Activated CD4-positive, alpha-beta memory T cell treated with anti-CD3 and anti-CD28 coated beads, Interleukin-2, amount 10 ng/mL, durations not matched to agents 7 days and 5 days (primary cell): ENCODE results near the gene ACOT7. TPM values are rescaled to one million over a fixed set of nuclear protein-coding genes. Genes with fewer than 3 reads are reported as not detected.

Experiments used
- CTCF ChIA-PET: fragments of 350-600 bp; sonication (Branson Sonifier 250); formaldehyde crosslinking; loops from one replicate; lab custom pipeline; 2021; ENCODE audit warnings: antibody characterized with exemption, inconsistent platforms; lab: Charles Lee
- POLR2A ChIA-PET: fragments of 350-600 bp; sonication (Branson Sonifier 250); formaldehyde crosslinking; loops from one replicate; lab custom pipeline; 2021; ENCODE audit warnings: antibody characterized with exemption; lab: Charles Lee
- DNase-seq: peaks from one replicate; pipeline ENCODE4 v3.0.0-alpha.2; 2020
- H3K27ac Mint-ChIP-seq: one replicate; pipeline ENCODE4 v1.8.0; 2021; ENCODE audit warnings: mild to moderate bottlenecking, mixed read lengths
- H3K27me3 Mint-ChIP-seq: one replicate; pipeline ENCODE4 v1.8.0; 2021; ENCODE audit warnings: mixed read lengths
- H3K36me3 Mint-ChIP-seq: one replicate; pipeline ENCODE4 v1.8.0; 2021; ENCODE audit warnings: low read depth, mixed read lengths
- H3K4me1 Mint-ChIP-seq: one replicate; pipeline ENCODE4 v1.8.0; 2021; ENCODE audit warnings: mixed read lengths
- H3K4me3 Mint-ChIP-seq: one replicate; pipeline ENCODE4 v1.8.0; 2021; ENCODE audit warnings: mild to moderate bottlenecking, mixed read lengths
- H3K9me3 Mint-ChIP-seq: one replicate; pipeline ENCODE4 v1.8.0; 2021; ENCODE audit warnings: mixed read lengths
- total RNA-seq, 2 experiments: library from RNA; stranded (reverse); gene quantifications; one replicate each; pipeline ENCODE4 v1.2.3, GENCODE V29; 2021

The ACOT7 gene
- total RNA-seq, 2 experiments from 2014 or later = 56.8 to 58.6 TPM

DNA sequence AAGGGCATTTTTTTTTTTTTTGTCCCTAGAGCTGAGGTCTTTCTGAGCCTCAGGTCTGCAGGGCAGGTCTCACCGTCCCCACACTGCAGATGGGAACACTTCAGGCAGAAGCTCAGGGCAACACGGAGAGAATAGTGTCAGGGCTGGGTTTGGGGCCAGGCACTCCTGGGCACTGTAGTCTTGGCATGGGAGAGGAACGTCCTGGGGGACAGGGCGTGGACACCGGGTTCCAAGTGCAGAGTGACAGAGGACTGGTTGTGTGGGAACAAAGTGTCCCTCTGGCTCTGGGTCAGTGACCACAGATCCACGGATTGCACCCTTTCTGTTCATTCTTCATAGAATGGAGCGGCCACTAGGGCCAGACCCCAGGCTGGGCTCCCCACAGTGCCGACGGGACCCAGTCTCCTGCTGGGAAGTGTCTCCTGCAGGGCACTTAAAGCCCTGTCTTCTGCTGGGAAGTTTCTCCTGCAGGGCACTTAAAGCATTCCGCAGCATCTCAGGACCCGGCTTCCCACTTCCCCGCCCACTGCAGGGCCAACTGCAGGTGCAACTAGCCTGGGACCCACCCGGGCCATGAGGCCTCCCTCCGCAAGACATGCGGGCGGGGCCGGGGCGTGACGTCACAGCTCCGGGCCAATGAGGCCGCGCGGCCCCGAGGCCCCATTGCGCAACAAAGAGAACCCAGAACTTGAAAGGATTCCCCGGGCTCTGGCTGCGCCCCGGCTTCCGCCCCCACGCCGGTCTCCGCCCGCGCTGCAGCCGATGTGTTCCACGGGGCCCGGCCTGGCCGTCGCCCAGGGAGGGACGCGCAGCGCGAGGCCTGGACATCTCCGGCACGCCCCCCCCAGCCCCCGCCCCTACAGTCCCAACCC lies 133.8 kb downstream of the ACOT7 start:
- peak; percentile 85 for DNase-seq
- H3K27me3 Mint-ChIP-seq = peaks cover 14% of the 10 kb centered on the region
- peaks cover 34% of the 10 kb centered on the region for H3K4me1 Mint-ChIP-seq
- POLR2A ChIA-PET = interaction anchor here (1.0 to 1.7 kb wide), 2 partner anchors 13 to 24 kb away, joined by 3 to 5 read pairs; partner anchors contain the start of gene ICMT
- no peaks in the 10 kb centered on the region for H3K9me3 Mint-ChIP-seq
- H3K36me3 Mint-ChIP-seq = no peaks in the 10 kb centered on the region
- no peak overlapping the region for H3K27ac Mint-ChIP-seq
- H3K4me3 Mint-ChIP-seq = peak overlapping the region; percentile 50
- CTCF ChIA-PET = interaction anchor here (4.0 kb wide), 1 partner anchor 13 kb away, joined by 18 read pairs; no protein-coding TSS in a partner anchor

DNA sequence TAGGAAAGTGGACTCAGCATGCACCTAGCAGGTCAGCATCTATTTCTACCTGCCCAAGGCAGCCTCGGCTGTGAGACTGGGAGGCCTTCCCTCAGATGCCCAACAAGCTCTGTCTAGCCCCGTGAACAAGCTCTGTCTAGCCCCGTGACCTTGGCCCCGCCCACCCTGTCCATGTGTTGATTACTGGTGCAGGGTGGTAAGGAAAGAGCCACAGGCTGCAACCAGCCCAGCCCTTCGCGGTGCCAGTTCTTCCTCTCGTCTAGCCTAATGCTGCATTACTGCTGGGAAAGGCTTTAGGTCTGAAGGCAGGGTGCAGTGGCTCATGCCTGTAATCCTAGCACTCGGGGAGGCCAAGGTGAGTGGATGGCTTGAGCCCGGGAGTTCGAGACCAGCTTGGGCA lies 134.9 kb downstream of the ACOT7 start:
- H3K4me1 Mint-ChIP-seq = peaks cover 27% of the 10 kb centered on the region
- H3K27me3 Mint-ChIP-seq = peaks cover 17% of the 10 kb centered on the region
- no peak overlapping the region for H3K4me3 Mint-ChIP-seq
- DNase-seq = no peak
- H3K9me3 Mint-ChIP-seq = no peaks in the 10 kb centered on the region
- no peaks in the 10 kb centered on the region for H3K36me3 Mint-ChIP-seq
- H3K27ac Mint-ChIP-seq = no peak overlapping the region
- CTCF ChIA-PET = interaction anchor here (4.0 kb wide), 1 partner anchor 12 kb away, joined by 18 read pairs; no protein-coding TSS in a partner anchor
- POLR2A ChIA-PET = interaction anchor here (0.5 to 1.7 kb wide), 2 partner anchors 12 to 746 kb away, joined by 3 to 5 read pairs; no protein-coding TSS in a partner anchor

DNA sequence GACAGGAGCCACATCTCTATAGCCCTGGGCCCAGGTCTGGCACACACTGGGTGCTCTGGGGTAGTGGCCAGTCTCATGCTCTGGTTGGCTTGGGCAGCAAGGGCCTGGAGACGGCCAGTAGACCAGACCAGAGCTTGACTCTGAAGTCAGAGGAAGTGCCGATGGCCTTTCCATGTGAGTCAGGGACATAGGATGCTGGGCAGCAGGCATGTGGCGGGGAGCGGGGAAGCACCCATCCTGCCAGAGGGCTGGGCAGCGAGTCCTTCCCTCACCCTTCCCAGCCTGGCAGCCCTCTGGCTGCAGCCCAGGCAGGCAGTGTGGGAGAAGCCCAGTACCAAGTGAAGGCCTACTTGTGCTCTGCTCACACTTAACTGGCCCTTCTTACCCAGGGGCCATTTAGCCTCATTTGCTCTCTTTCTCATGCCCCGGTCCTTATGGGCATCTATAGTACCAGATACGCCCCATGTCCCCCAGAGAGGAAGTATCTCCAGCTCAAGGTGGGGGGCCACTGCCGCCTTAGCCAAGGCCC lies 136.0 kb downstream of the ACOT7 start:
- Mint-ChIP-seq H3K4me3 (no peak overlapping the region), H3K4me1 (peaks cover 19% of the 10 kb centered on the region), H3K27me3 (peaks cover 19% of the 10 kb centered on the region), H3K36me3 (no peaks in the 10 kb centered on the region), H3K9me3 (no peaks in the 10 kb centered on the region), H3K27ac (no peak overlapping the region)
- POLR2A ChIA-PET = no interaction called here
- DNase-seq = no peak
- CTCF ChIA-PET = interaction anchor here (4.0 kb wide), 1 partner anchor 11 kb away, joined by 18 read pairs; no protein-coding TSS in a partner anchor

DNA sequence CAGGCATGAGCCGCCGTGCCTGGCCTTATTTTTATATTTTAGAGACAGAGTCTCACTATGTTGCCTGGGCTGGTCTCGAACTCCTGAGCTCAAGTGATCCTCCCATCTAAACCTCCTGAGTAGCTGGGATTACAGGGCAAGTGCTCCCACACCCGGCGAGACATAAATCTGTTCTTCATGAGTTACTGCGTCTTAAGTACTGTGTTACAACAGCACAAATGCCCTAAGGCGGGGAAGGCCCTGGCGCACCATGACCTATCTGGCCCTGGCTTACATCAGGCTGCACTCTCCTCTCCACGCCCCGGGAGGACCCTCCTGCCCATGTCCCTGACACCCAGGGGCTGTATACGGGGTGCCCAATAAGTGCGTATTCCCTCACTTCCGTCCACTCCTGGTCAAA lies 136.9 kb downstream of the ACOT7 start:
- H3K4me1 Mint-ChIP-seq = peaks cover 13% of the 10 kb centered on the region
- CTCF ChIA-PET = no interaction called here

DNA sequence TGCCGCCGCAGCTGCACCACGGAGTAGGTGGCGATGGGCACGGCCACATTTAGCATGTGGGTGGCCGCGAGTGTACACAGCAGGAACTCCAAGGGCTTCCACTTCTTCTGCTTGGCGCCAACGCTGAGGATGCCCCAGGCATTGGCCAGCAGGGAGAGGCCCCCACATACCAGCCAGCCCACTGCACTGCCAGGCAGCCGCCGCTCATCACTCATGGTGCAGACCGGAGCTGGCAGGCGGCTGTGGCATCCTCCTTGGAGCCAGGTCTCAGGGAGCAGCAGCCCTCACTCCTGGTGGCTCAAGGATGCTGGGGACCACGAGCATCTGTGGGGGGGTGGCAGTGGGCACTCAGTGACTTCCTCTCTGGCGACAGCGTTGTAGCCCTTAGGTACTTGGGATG lies 138.9 kb downstream of the ACOT7 start:
- Mint-ChIP-seq H3K27ac (no peak overlapping the region), H3K4me3 (no peak overlapping the region), H3K9me3 (no peaks in the 10 kb centered on the region), H3K27me3 (peaks cover 33% of the 10 kb centered on the region), H3K4me1 (peaks cover 13% of the 10 kb centered on the region), H3K36me3 (no peaks in the 10 kb centered on the region)
- ChIA-PET CTCF (no interaction called here), POLR2A (no interaction called here)
- DNase-seq = no peak

More for the DNA sequence above, 136.9 kb downstream of the ACOT7 start:
- no peak overlapping the region for H3K4me3 Mint-ChIP-seq
- H3K27ac Mint-ChIP-seq = no peak overlapping the region
- no peaks in the 10 kb centered on the region for H3K36me3 Mint-ChIP-seq
- peaks cover 21% of the 10 kb centered on the region for H3K27me3 Mint-ChIP-seq
- POLR2A ChIA-PET = no interaction called here
- DNase-seq = no peak
- no peaks in the 10 kb centered on the region for H3K9me3 Mint-ChIP-seq

DNA sequence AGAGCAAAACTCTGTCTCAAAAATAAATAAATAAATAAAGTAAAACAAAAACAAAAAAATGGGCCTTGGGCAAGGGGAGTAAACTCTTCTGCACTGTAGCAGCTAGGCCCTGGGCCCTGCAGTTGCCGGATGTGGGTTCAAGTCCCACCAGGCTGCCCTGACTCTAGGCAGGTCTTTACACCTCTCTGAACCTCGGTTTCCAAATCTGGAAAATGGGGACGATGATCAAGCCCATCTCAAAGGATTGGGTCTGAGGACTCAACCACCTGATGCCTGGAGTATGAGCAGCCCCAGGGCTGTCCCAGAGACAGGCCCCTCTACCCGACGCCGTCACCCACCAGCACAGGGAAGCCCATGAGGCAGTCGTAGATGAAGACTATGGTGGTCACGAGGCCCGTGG lies 140.2 kb downstream of the ACOT7 start:
- Mint-ChIP-seq H3K27ac (no peak overlapping the region), H3K9me3 (no peaks in the 10 kb centered on the region), H3K4me1 (peaks cover 4% of the 10 kb centered on the region), H3K27me3 (peaks cover 30% of the 10 kb centered on the region), H3K4me3 (no peak overlapping the region), H3K36me3 (no peaks in the 10 kb centered on the region)
- DNase-seq = no peak
- ChIA-PET POLR2A (no interaction called here), CTCF (no interaction called here)

DNA sequence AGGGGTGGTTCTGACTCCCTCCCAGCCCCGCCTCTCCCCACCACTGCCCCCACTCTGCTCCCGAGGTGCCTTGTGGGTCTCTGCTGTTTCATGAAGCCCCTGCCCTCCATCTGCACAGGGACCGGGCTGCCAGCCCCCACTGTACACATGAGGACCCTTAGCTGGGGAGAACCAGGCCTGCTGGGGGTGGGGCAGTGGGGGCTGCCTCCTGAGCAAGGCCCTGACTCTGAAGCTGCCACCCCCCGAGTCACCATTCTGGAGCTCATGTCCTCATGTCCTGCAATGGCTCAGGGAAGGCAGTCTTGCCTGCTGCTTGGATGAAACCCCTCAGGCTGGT lies 141.2 kb downstream of the ACOT7 start:
- H3K27me3 Mint-ChIP-seq = peaks cover 38% of the 10 kb centered on the region
- no peaks in the 10 kb centered on the region for H3K36me3 Mint-ChIP-seq
- no peaks in the 10 kb centered on the region for H3K9me3 Mint-ChIP-seq
- DNase-seq = no peak
- CTCF ChIA-PET = interaction anchor here (1.4 kb wide), 1 partner anchor 185 kb away, joined by 4 read pairs; no protein-coding TSS in a partner anchor
- H3K4me1 Mint-ChIP-seq = peaks cover 4% of the 10 kb centered on the region
- POLR2A ChIA-PET = no interaction called here
- no peak overlapping the region for H3K27ac Mint-ChIP-seq
- H3K4me3 Mint-ChIP-seq = no peak overlapping the region

DNA sequence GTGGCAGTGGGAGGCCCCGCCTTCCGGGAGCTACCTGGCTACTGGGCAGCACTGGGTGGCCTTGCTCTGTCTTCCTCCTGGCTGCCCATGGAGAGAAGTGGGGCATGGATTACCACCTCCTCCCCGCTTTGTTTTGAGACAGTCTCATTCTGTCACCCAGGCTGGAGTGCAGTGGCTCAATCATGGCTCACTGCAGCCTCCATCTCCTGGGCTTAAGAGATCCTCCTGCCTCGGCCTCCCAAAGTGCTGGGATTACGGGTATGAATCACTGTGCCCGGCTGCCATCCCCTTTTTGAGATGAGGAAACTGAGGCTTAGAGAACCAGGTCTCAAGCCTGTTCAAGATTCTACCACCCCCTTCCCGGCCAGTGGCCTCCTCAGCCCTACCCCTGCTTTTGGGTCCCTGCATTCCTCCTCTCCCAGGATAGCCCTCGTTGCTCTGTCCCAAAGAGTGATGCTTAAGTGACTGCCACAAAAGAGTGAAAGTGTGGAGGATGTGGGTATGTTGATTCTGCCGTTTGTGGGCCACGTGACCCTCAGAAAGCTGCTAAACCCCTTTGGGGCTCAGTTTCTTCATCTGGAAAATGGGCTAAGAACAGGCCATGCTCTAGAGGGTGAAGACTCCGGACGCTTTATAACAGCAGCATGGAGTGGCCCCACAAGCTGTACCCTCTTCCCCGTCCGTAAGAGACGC lies 141.7 kb downstream of the ACOT7 start:
- no peaks in the 10 kb centered on the region for H3K9me3 Mint-ChIP-seq
- DNase-seq = no peak
- ChIA-PET CTCF (interaction anchor here (1.4 kb wide), 1 partner anchor 186 kb away, joined by 4 read pairs; no protein-coding TSS in a partner anchor), POLR2A (no interaction called here)
- no peaks in the 10 kb centered on the region for H3K36me3 Mint-ChIP-seq
- H3K27me3 Mint-ChIP-seq = peaks cover 42% of the 10 kb centered on the region
- H3K4me1 Mint-ChIP-seq = peaks cover 6% of the 10 kb centered on the region
- H3K27ac Mint-ChIP-seq = no peak overlapping the region
- no peak overlapping the region for H3K4me3 Mint-ChIP-seq

DNA sequence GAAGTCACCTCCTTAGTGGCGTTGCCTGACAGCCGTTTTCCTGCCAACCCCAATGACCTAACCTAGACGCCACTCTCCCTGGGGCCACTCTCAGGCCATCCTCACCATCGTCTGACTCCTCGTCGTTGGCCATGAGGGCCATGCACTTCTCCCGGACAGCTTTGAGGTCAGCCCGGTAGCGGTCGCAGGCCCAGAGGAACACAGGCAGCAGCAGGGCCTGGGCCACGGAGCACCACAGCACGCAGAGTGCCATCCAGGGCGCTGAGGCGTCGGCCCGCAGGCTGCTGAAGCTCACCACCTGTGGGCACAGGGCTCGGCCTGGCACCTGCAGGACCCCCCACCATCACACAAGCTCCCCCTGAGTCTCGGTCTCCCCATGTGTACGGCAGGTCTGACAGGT lies 142.3 kb downstream of the ACOT7 start:
- peaks cover 12% of the 10 kb centered on the region for H3K4me1 Mint-ChIP-seq
- DNase-seq = no peak
- H3K4me3 Mint-ChIP-seq = no peak overlapping the region
- no peak overlapping the region for H3K27ac Mint-ChIP-seq
- no peaks in the 10 kb centered on the region for H3K9me3 Mint-ChIP-seq
- POLR2A ChIA-PET = no interaction called here
- H3K27me3 Mint-ChIP-seq = peaks cover 47% of the 10 kb centered on the region
- CTCF ChIA-PET = interaction anchor here (1.6 kb wide), 1 partner anchor 12 kb away, joined by 4 read pairs; no protein-coding TSS in a partner anchor
- no peaks in the 10 kb centered on the region for H3K36me3 Mint-ChIP-seq

DNA sequence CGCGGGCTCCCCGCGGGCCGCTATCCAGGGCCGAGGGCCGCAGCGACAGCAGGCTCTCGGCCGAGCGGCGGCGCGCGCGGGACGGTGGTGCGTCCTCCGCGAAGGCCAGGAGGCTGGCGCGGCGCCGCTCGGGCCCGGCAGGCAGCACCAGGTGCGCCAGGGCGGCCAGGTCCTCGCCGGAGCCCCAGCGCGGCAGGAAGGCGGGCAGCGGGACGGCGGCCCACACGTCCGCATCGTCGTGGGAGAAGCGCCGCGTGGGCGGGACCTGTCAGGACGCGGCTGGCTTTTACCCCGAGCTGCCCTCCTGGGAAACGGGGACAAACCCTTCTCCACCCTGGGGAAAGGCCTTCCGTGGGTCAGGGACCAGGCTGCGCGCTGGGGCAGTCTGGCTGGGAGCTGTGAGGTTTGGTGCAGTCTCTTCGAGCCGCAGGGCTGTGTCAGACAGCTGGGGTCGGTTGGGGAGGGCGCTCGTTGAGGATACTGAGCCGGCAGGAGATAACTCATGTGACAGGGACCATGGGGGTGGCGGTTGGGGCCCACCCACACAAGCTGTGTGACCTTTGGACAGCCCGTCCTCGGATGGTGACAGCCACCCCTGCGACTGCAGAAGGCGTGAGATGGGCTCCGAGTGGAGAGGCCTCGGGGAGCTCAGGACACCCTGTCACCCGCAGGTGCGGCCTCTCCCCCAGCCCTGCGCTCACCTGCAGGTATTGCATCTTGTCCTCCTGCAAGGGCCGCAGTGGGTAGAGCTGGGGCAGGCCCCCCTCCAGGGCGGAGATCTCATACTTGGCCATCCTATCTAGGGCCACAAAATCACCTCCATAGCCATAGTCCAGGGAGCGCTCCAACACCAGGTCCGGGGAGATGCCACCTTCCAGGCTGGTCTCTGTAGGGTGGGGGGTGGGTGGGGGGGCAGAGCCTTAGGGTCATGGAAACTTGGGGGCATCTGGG lies 143.6 kb downstream of the ACOT7 start:
- POLR2A ChIA-PET = interaction anchor here (1.3 kb wide), 1 partner anchor 144 kb away, joined by 3 read pairs; no protein-coding TSS in a partner anchor
- no peak overlapping the region for H3K27ac Mint-ChIP-seq
- no peak for DNase-seq
- H3K27me3 Mint-ChIP-seq = peaks cover 47% of the 10 kb centered on the region
- peaks cover 16% of the 10 kb centered on the region for H3K4me1 Mint-ChIP-seq
- H3K36me3 Mint-ChIP-seq = no peaks in the 10 kb centered on the region
- CTCF ChIA-PET = interaction anchor here (0.6 to 1.6 kb wide), 2 partner anchors 11 to 193 kb away, joined by 3 to 4 read pairs; no protein-coding TSS in a partner anchor
- H3K9me3 Mint-ChIP-seq = no peaks in the 10 kb centered on the region
- no peak overlapping the region for H3K4me3 Mint-ChIP-seq

DNA sequence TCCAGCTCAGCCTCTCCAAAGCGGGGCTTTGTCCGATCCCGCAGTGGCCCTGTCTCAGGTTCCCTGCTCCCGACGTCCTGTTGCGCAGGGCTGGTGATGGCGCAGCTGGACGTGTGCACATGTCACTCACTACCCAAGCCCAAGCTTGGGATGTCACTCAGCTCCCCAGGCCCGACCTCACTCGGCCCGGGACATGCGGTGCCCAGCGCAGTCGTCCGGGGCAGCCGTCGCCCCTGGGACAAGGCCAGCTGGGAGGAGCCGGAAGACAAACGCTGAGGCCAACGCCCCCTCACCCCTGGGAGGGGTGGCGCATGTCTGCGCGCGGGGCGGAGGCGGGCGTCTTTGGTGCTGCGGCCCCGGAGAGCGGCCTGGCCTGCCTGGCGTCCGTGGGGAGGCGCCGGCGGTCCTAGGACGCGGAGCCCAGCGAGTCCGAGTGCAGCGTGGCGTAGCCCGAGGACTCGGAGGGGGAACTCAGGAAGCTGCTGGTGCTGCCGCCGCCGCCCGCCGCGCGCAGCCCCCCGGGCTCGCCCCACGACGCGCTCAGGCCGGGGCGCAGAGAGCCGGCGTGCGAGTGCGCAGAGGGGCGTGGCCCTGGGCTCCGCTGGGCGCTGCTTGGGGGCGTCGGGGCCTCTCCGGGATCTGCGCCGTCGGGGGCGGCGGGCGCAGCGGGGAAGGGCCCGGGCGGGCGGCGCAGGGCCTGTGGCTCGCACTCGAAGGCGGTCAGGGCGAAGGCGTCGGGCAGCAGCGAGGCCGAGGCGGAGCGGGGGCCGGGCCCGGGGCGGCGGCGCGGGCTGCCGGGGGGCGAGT lies 144.4 kb downstream of the ACOT7 start:
- POLR2A ChIA-PET = interaction anchor here (1.3 kb wide), 1 partner anchor 145 kb away, joined by 3 read pairs; no protein-coding TSS in a partner anchor
- no peak for DNase-seq
- H3K36me3 Mint-ChIP-seq = no peaks in the 10 kb centered on the region
- H3K9me3 Mint-ChIP-seq = no peaks in the 10 kb centered on the region
- peaks cover 20% of the 10 kb centered on the region for H3K4me1 Mint-ChIP-seq
- H3K27ac Mint-ChIP-seq = no peak overlapping the region
- CTCF ChIA-PET = interaction anchor here (0.9 to 4.2 kb wide), 6 partner anchors 96 to 211 kb away, joined by 3 to 61 read pairs (median 6); no protein-coding TSS in a partner anchor
- H3K4me3 Mint-ChIP-seq = no peak overlapping the region
- H3K27me3 Mint-ChIP-seq = peaks cover 52% of the 10 kb centered on the region
